Stimulated activated CD8-positive, alpha-beta memory T cell treated with anti-CD3 and anti-CD28 coated beads, Interleukin-7, amount 100 ng/mL, for 1 hour (primary cell): Measurements from ENCODE around the gene TTLL4.

ENCODE experiments used
- DNase-seq, 2 donors: peaks; one replicate each; pipeline ENCODE4 v3.0.0-alpha.2; 2020; ENCODE audit warnings: low read depth in 2 of 2

TTLL4 gene

DNA sequence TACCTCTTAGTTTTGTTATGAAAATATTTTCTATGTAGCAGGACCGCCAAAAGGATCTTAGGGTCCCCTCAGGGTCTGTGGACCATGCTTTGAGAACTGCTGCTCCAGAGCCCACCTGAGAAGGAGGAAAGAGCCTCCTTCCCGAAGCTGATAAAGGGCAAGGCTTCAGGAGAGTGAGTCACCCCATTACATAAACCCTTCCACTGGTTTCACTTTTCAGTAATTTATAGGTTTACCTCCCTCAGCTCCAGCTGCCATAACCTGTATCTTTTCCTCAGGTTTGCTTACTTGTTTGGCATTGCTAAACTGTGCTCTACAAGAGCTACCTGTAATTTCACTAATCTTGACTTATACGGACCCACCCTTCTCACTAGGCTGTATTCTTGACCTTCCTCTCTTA lies 6.6 kb downstream of the TTLL4 start:
- DNase-seq = no peak

- DNase-seq = no peak
Observed at GRCh38 chr2:218718058-218718457, 7.4 kb downstream of the TTLL4 start.

- no peak for DNase-seq
Observed at GRCh38 chr2:218719457-218719856, 8.8 kb downstream of the TTLL4 start.

DNA sequence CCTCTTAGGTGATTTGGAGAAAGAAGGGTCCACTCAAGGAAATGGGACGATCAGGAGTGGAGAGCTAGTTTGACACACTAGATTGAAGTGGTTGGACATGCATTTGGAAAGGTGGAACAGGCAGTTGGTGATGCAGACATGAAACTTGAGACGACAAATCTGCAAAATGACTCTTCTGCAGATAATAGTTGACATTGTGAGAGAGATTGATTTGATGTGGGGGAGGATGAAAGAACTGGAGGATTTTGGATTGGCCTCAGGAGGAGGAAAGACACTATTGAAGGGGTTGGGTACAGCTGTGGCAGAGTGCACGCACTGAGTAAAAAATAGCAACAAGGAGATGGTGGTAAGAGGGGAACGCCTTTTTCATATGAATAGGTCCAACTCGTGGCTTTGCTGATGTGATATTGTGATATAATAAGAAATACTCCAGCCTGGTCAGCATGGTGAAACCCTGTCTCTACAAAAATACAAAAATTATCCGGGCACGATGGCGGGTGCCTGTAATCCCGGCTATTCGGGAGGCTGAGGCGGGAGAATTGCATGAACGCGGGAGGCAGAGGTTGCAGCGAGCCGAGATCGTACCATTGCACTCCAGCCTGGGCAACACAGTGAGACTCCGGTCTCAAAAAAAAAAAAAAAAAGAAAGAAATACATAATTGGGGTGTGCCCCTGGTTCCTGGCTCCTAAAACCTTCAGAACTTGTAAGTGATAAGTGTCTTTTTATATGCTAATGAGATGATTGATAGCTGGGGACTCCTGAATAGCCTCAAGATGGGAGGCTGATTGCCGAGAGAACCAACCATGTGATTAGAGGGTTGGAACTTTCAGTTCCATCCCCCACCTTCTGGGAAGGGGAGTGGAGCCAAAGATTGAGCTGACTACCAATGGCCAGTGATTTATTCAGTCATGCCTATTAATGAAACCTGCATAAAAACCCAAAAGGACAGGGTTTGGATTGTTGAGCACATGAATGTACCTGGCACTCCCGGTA lies 9.7 kb downstream of the TTLL4 start:
- DNase-seq = no peak

DNA sequence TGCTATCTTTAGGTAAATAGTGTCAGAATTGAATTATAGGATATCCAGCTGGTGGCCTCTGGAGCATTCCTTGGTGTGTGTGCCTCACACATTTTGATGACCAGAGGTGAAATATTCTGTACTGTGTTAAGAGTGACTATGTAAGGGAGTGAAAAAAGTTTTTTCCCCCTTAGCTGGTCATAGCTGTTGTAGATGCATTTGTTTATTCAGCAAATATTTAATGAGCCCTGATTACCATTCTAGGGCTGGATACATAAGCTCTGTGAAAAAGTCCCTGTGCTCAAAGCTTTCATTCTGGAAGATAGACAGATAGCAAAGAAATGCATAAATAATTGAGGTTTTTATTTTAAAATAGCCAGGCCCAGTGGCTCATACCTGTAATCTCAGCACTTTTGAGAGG lies 10.9 kb downstream of the TTLL4 start:
- DNase-seq = no peak

DNA sequence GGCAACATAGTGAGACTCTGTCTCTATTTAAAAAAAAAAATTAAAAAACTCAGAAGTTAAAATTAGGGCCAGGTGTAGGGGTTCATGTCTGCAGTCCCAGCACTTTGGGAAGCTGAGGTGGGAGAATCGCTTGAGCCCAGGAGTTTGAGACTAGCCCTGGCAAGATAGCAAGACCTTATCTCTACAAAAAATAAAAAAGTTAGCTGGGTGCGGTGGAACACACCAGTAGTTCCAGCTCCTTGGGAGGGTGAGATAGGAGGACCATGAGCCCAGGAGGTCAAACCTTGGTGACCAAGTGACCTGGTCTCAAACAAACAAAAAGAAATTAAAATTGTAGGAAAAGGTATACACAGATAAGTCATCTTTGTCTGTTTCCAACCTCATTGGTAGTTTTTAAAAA lies 11.3 kb downstream of the TTLL4 start:
- no peak for DNase-seq

GRCh38 chr2:218722419-218722818 lies 11.8 kb downstream of the TTLL4 start:
- no peak for DNase-seq

GRCh38 chr2:218722876-218723785 lies 12.5 kb downstream of the TTLL4 start:
- no peak for DNase-seq

DNA sequence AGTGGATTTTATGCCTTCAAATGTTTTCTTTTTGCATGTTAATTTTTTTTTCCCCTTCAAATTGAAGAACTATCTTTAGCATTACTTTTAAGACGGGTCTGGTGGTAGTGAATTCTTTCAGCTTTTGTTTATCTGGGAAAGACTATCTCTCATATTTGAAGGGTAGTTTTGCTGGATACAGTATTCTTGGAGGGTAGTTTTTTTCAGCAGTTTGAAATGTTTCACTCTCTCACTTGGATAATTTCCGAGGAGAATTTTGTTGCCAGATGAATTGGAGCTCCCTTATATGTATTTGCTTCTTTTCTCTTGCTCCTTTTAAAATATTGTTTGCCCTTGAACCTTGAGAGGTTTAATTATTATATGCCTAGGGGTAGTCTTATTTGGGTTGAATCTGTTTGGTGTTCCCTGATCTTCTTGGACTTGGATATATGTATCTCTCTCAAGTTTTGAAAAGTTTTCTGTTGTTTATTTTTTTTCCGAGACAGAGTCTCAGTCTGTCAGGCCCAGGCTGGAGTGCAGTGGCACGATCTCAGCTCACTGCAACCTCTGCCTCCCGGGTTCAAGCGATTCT lies 15.5 kb downstream of the TTLL4 start:
- no peak for DNase-seq

DNA sequence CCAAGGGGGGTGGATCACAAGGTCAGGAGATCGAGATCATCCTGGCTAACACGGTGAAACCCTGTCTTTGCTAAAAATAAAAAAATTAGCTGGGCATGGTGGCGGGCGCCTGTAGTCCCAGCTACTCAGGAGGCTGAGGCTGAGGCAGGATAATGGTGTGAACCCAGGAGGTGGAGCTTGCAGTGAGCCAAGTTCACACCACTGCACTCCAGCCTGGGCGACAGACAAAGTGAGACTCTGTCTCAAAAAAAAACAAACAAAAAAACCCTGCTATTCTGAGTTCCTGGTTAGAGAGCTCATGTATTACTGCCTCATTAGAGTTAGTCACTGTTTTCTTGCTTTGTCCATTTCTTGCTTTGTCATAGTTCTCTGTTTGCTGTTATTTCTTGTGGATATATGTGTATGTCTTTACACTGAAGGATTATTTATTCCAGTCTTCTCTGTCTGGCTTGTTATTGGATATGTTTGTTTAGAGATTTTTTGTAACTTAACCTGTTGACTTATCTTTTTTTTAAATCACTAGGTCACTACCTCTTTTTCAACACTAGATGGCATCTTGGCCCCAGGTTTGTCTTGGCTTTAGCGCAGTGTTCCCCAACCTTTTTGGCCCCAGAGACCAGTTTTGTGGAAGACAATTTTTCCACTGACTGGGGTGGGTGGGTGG lies 17.0 kb downstream of the TTLL4 start:
- no peak for DNase-seq

- no peak for DNase-seq
Observed at GRCh38 chr2:218729640-218730039, 19.0 kb downstream of the TTLL4 start.

DNA sequence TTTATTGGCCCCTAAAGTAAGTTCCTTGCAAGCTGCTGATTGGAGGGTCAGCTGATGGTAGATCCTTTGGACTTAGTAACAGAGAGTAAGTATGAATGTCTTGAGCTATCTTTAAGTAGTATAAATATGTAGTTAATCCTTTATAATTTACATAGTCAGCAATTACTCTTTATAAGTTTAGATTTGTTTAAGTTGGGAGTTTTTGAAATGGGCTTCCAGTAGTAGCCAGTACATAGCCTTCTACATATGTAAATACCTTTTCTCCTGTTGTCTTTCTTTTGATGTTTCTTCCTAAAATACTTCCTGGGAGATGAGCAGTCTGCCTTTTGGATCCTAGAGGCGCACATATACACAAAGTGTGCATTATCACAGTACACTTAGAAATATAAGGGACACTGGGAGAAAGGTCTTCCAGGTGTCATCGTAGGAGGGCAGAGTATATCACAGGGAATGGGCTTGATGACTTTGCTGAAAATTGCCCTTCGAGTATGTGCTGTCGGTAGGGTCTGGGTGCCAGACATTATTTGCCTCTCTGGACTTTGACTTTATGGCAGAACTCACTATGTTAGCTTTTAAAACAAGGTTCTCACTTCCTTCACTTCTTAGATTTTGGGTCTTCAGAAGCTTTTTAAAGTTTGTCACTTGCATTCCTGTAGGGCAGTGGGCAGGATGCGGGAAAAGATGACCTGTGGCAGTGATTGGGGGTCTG lies 21.6 kb downstream of the TTLL4 start:
- DNase-seq = no peak

- no peak for DNase-seq
Observed at GRCh38 chr2:218732761-218733158, 22.1 kb downstream of the TTLL4 start.

- no peak for DNase-seq
Observed at GRCh38 chr2:218733171-218734021, 22.8 kb downstream of the TTLL4 start.

DNA sequence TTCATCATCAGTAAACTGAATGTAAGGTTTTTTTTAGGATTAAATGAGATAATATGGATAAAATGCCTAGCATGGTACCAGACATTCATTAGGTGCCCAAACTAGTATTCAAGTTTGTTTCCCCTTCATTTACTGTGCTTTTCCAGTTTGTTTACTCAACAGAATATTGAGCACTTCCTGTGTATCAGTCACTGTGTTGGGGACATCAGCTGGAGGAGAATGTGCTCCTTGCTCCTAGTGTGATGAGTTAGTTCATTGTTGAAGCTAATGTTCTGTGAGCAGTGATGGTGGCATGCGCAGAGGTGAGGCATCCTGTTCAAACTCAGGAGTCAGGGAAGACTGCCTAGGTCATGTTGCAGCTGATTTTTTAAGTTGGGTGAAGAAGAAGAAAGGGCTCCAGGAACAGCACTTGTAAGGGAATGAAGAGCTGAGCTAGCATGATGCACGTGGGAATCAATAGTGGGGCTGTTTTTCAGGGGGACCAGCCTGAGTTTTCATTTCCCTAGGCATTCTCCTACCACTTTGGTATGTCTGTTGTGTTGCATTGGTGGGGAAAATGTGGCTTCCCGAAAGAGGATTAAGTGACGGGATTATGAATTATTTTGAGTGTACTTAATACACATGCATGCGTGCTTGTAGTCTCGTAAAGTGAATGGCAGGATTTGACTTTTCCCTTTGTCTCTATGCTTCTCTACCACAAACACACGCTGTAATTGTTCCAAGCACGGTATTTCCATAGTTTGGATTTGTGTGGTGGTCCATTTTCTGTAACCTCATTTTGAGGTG lies 23.7 kb downstream of the TTLL4 start:
- DNase-seq = no peak

GRCh38 chr2:218736531-218736930 lies 25.9 kb downstream of the TTLL4 start:
- no peak for DNase-seq

DNA sequence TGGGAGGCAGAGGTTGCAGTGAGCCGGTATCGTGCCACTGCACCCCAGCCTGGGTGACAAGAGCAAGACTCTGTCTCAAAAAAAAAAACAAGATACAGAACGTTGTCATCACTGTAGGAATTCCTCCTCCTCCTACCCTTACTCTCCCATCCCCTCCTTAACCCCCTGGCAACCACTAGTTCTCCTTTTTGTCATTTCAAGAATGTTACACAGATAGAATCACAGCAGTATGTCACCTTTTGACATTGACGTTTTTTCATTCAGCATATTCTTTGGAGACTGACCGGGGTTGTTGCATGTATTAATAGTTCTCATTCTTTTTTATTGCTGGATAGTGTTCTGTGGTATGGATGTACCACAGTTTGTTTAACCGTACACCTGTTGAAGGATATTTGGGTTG lies 32.4 kb downstream of the TTLL4 start:
- DNase-seq = no peak

DNA sequence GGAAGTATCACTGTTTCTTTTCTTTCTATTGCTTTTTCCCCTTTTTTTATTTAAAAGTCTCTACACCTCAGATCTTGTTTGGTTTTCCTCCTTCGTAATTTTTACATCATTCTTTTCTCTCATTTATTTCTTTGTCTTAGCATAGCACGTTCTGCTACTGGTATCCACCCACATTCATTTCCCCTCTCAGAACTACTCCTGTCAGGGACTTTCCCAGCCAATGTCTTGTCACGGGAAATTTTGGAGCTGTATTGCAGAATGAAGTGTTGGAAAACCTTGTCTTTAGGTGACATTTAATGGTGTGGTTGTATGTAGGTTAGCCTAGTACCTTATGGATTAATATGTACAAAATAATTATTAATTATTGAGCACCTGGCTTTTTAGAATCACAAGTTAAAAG lies 34.0 kb downstream of the TTLL4 start:
- DNase-seq = no peak

GRCh38 chr2:218745160-218745558 lies 34.5 kb downstream of the TTLL4 start:
- no peak for DNase-seq
